BLaER1 (cell line): Measurements from ENCODE around the gene MRPL21.
"Not testable (repeated sequence)": the region's sequence is repeated elsewhere in the genome, so short reads cannot be mapped to it uniquely, and the experiment has no call there.

Experiments used
- H3K27ac ChIP-seq: shearing (Covaris generic); formaldehyde crosslinking; 2 replicates; pipeline ENCODE4 v1.8.1; 2022
- H3K27me3 ChIP-seq: shearing (Covaris generic); formaldehyde crosslinking; 2 replicates; pipeline ENCODE4 v1.8.1; 2022
- H3K36me3 ChIP-seq: shearing (Covaris generic); formaldehyde crosslinking; 2 replicates; pipeline ENCODE4 v1.8.1; 2022
- H3K4me1 ChIP-seq: shearing (Covaris generic); formaldehyde crosslinking; 2 replicates; pipeline ENCODE4 v1.8.1; 2022
- H3K4me2 ChIP-seq: shearing (Covaris generic); formaldehyde crosslinking; 2 replicates; pipeline ENCODE4 v1.8.1; 2022
- H3K4me3 ChIP-seq: shearing (Covaris generic); formaldehyde crosslinking; 2 replicates; pipeline ENCODE4 v1.8.1; 2022
- H3K9ac ChIP-seq: shearing (Covaris generic); formaldehyde crosslinking; 2 replicates; pipeline ENCODE4 v1.8.1; 2022
- H3K9me3 ChIP-seq: shearing (Covaris generic); formaldehyde crosslinking; 2 replicates; pipeline ENCODE4 v1.8.1; 2022
- H4K20me1 ChIP-seq: shearing (Covaris generic); formaldehyde crosslinking; 2 replicates; pipeline ENCODE4 v1.8.1; 2022
- Cebpa-rat ChIP-seq: shearing (Covaris generic); IDR thresholded peaks from 2 replicates; pipeline ENCODE4 v1.8.1; 2022

Gene MRPL21

DNA sequence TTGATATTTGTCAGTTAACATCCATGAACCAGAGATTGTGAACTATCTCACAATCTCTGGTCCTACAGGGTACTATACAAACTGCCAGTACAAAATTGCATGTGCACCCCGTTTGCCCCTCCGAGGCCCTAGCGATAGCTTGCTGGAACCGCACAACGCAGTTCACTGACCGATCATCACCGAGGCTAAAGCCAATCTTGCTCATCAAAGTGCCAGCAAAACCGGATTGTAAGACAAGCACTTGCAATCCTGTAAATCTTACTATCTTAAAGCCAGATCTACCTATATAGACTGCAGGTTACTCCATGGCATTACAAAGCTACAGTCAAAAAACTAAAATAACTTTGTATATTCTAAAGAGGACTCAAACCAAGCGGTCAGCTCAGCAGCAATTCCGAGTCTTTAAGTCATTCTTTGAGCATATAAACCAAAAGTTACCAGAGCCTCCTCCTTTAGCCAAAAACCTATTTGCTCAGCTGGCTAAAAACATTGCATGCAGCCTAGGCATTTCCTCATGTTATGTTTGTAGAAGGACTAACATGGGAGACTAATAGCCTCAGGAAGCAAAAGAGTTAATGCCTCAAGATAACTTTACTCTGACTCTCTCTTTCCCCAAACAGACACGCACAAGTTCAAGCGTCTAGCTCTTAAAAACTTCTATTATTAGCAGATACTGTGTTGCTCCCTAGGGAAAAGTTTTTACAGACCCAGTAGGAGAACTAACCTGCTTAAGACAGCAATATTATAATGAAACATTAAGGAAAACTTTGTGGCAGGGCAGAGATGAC lies 31.2 kb downstream of the MRPL21 start:
- H3K4me3 ChIP-seq: no peak overlapping the region
- peak overlapping the region; percentile 74 for H3K4me2 ChIP-seq
- H3K36me3 ChIP-seq: 0 out of 2 replicates have a peak, but pooled peaks cover 6% of the 10 kb centered on the region
- H3K27ac ChIP-seq: no peak overlapping the region
- H3K9ac ChIP-seq: no peak overlapping the region
- peaks cover 80% of the 10 kb centered on the region for H3K4me1 ChIP-seq
- H4K20me1 ChIP-seq: peaks cover 19% of the 10 kb centered on the region; the same call in 1 of the 2 replicates
- H3K27me3 ChIP-seq: peaks cover 29% of the 10 kb centered on the region
- peaks cover 5% of the 10 kb centered on the region; the same call in 1 of the 2 replicates for H3K9me3 ChIP-seq
- no peak for TF ChIP-seq Cebpa-rat

GRCh38 chr11:68870470-68870869 lies 33.2 kb downstream of the MRPL21 start:
- Histone ChIP-seq H4K20me1 (peaks cover 19% of the 10 kb centered on the region; the same call in 1 of the 2 replicates), H3K9ac (no peak overlapping the region), H3K4me1 (peaks cover 74% of the 10 kb centered on the region), H3K4me2 (peak overlapping the region; percentile 79), H3K27me3 (peaks cover 29% of the 10 kb centered on the region), H3K4me3 (peak overlapping the region; percentile 35; the same call in 1 of the 2 replicates), H3K9me3 (no peaks in the 10 kb centered on the region), H3K36me3 (no peaks in the 10 kb centered on the region), H3K27ac (no peak overlapping the region)
- no peak for TF ChIP-seq Cebpa-rat

GRCh38 chr11:68868221-68868835 lies 35.3 kb downstream of the MRPL21 start:
- no peak overlapping the region for H3K27ac ChIP-seq
- H3K4me2 ChIP-seq: no peak overlapping the region
- H3K9me3 ChIP-seq: peaks cover 11% of the 10 kb centered on the region
- no peaks in the 10 kb centered on the region for H3K36me3 ChIP-seq
- H3K4me3 ChIP-seq: no peak overlapping the region
- TF ChIP-seq Cebpa-rat: no peak
- H4K20me1 ChIP-seq: peaks cover 19% of the 10 kb centered on the region; the same call in 1 of the 2 replicates
- peaks cover 29% of the 10 kb centered on the region for H3K27me3 ChIP-seq
- H3K9ac ChIP-seq: no peak overlapping the region
- peaks cover 53% of the 10 kb centered on the region for H3K4me1 ChIP-seq

DNA sequence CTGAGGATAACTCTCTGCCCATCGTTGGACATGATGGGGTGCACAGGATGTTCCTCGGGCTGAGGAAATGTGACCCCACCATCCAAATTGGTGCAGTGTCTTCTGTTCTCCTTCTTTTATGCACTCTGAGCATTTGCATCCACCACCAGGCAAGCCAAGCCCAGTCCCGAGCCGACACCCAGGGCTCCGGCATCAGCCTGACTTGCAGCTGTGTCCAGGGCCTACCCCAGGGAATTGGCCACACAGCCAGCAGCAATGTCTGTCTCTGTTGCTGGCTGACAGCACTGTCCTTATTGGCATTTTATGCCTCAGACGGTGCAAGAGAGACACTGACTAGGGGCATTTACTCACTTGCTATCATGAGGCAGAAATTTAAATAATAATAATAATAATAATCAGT lies 36.6 kb downstream of the MRPL21 start:
- Histone ChIP-seq H4K20me1 (peaks cover 19% of the 10 kb centered on the region; the same call in 1 of the 2 replicates), H3K4me2 (peak overlapping the region; percentile 62), H3K4me1 (peaks cover 40% of the 10 kb centered on the region)

DNA sequence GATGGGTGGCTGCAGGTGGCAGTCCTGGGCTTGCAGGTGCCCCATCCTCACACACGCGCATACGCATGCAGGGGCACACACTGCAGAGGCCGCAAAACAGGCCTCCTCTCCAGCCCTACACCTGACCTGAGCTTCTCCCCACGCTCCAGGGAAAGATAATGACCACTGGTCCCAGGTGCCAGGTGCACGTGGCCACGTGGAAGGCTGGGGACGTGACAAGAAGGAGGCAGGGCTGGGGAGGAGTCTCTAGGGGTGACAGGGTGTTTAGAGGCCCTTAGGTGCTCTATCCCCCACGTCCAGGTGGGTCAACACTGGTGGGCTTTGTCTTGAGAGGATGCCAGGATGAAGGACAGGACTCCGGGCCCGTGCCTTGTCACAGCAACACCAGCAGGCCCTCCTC lies 38.4 kb downstream of the MRPL21 start:
- no peaks in the 10 kb centered on the region for H3K36me3 ChIP-seq
- TF ChIP-seq Cebpa-rat: no peak
- H3K27ac ChIP-seq: no peak overlapping the region
- peaks cover 22% of the 10 kb centered on the region for H3K27me3 ChIP-seq
- H4K20me1 ChIP-seq: peaks cover 14% of the 10 kb centered on the region; the same call in 1 of the 2 replicates
- H3K4me3 ChIP-seq: no peak overlapping the region
- no peak overlapping the region for H3K4me2 ChIP-seq
- no peak overlapping the region for H3K9ac ChIP-seq
- H3K9me3 ChIP-seq: peaks cover 26% of the 10 kb centered on the region
- H3K4me1 ChIP-seq: peaks cover 25% of the 10 kb centered on the region

More for the DNA sequence above, 36.6 kb downstream of the MRPL21 start:
- Histone ChIP-seq H3K9ac (no peak overlapping the region), H3K27me3 (peaks cover 29% of the 10 kb centered on the region), H3K9me3 (peaks cover 21% of the 10 kb centered on the region), H3K4me3 (no peak overlapping the region), H3K36me3 (no peaks in the 10 kb centered on the region), H3K27ac (no peak overlapping the region)
- TF ChIP-seq Cebpa-rat: no peak

- H3K4me3 ChIP-seq: no peak overlapping the region
- H3K4me2 ChIP-seq: no peak overlapping the region
- H4K20me1 ChIP-seq: peaks cover 5% of the 10 kb centered on the region; the same call in 1 of the 2 replicates
- peaks cover 11% of the 10 kb centered on the region for H3K4me1 ChIP-seq
- no peak for TF ChIP-seq Cebpa-rat
- peaks cover 36% of the 10 kb centered on the region for H3K9me3 ChIP-seq
- no peak overlapping the region for H3K27ac ChIP-seq
- no peak overlapping the region for H3K9ac ChIP-seq
- H3K27me3 ChIP-seq: peaks cover 7% of the 10 kb centered on the region; the same call in 1 of the 2 replicates
- no peaks in the 10 kb centered on the region for H3K36me3 ChIP-seq
Observed at GRCh38 chr11:68863553-68864265, 39.9 kb downstream of the MRPL21 start.

DNA sequence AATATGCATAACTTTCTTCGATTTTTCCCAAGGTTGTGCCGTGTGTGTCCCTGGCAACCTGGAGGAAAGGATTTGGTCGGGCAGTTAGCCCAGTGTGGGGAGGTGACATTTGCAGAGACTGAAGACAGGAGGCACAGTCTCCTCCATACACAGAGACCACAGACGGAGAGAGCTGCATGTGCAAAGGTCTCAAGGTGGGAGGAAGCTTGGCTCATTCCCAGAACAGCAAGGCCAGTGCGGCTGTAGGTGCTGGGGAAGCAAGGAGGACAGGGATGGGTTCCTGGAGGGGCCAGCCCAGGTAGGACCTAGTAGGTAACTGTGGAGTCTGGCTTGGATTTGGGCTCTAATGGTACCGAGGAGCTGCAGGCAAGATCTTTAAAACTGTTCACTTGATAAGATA lies 41.2 kb downstream of the MRPL21 start:
- H3K9me3 ChIP-seq: peaks cover 36% of the 10 kb centered on the region
- H3K4me2 ChIP-seq: no peak overlapping the region
- H3K4me3 ChIP-seq: no peak overlapping the region
- peaks cover 11% of the 10 kb centered on the region for H3K4me1 ChIP-seq
- H3K27me3 ChIP-seq: peaks cover 8% of the 10 kb centered on the region
- no peaks in the 10 kb centered on the region for H3K36me3 ChIP-seq
- no peak overlapping the region for H3K27ac ChIP-seq
- H3K9ac ChIP-seq: no peak overlapping the region
- no peaks in the 10 kb centered on the region; the same call in 1 of the 2 replicates for H4K20me1 ChIP-seq
- no peak for TF ChIP-seq Cebpa-rat

- Histone ChIP-seq H3K27me3 (peaks cover 41% of the 10 kb centered on the region), H3K4me3 (no peak overlapping the region), H3K9me3 (peaks cover 33% of the 10 kb centered on the region), H4K20me1 (peaks cover 16% of the 10 kb centered on the region), H3K36me3 (no peaks in the 10 kb centered on the region), H3K4me1 (peaks cover 9% of the 10 kb centered on the region), H3K4me2 (no peak overlapping the region), H3K27ac (no peak overlapping the region), H3K9ac (no peak overlapping the region)
- no peak for TF ChIP-seq Cebpa-rat
Observed at GRCh38 chr11:68859123-68859522, 44.5 kb downstream of the MRPL21 start.

DNA sequence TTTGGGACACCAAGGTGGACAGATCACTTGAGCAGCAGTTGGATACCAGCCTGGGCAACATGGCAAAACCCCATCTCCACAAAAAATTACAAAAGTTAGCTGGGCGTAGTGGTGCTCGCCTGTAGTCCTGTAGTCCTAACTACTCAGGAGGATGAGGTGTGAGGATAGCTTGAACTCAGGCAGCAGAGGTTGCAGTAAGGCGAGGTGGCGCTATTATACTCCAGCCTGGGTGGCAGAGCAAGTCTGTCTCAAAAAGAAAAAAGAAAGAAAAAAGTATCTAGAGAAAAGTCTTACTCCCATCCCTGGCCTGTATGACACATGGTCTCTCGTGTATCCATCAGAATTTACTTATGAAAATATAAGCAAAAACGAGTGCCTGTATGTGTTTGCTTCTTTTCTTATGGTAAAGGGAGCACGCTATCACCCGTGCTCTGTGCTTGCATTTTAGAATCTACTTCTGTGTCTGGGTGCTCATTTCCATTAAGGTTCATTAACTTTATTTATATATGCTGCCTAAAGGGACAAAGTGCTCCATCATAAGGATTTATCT lies 46.5 kb downstream of the MRPL21 start:
- H3K9ac ChIP-seq: no peak overlapping the region
- no peak overlapping the region for H3K27ac ChIP-seq
- no peaks in the 10 kb centered on the region for H3K36me3 ChIP-seq
- peaks cover 9% of the 10 kb centered on the region for H3K4me1 ChIP-seq
- H3K9me3 ChIP-seq: peaks cover 15% of the 10 kb centered on the region; the same call in 1 of the 2 replicates
- H3K4me2 ChIP-seq: no peak overlapping the region
- TF ChIP-seq Cebpa-rat: no peak
- H3K4me3 ChIP-seq: no peak overlapping the region
- peaks cover 61% of the 10 kb centered on the region for H3K27me3 ChIP-seq
- H4K20me1 ChIP-seq: peaks cover 18% of the 10 kb centered on the region

GRCh38 chr11:68856425-68857030 lies 47.1 kb downstream of the MRPL21 start:
- H3K27ac ChIP-seq, H3K36me3 ChIP-seq, H3K4me3 ChIP-seq, H3K4me1 ChIP-seq, H3K4me2 ChIP-seq, H3K9ac ChIP-seq: not testable (repeated sequence)
- H3K27me3 ChIP-seq: peaks cover 64% of the 10 kb centered on the region
- H3K9me3 ChIP-seq: peaks cover 15% of the 10 kb centered on the region; the same call in 1 of the 2 replicates
- peaks cover 18% of the 10 kb centered on the region for H4K20me1 ChIP-seq
